PC-3 (cell line): ENCODE data around the gene MYH14. TPM values are rescaled to one million over a fixed set of nuclear protein-coding genes. Genes with fewer than 3 reads are reported as not detected.

Experiments
- ATAC-seq: fragments of 200-7000 bp; cut with Tn5 transposase; 2 replicates; pipeline ENCODE4 v1.9.1; 2020; ENCODE audit warnings: mild to moderate bottlenecking, moderate library complexity
- BruUV-seq: library from RNA; stranded (reverse); fragments of 400-500 nt; replicated peaks from 2 replicates; lab custom pipeline; 2021; lab: Mats Ljungman, UMichigan
- CTCF ChIA-PET: fragments of 300-600 bp; sonication (Branson Sonifier 250); formaldehyde crosslinking; loops from one replicate; lab custom pipeline; 2022; ENCODE audit warnings: antibody characterized with exemption; lab: Charles Lee
- POLR2A ChIA-PET: fragments of 300-600 bp; sonication (Branson Sonifier 250); formaldehyde crosslinking; loops from one replicate; lab custom pipeline; 2022; ENCODE audit warnings: antibody characterized with exemption; ENCODE audit not compliant: unreplicated experiment; lab: Charles Lee
- DNase-seq: peaks from one replicate; pipeline ENCODE4 v3.0.0-alpha.2; 2015
- H2AFZ ChIP-seq: fragments of 300-600 bp; sonication (generic); 2 replicates; pipeline ENCODE4 v1.6.0; 2016; ENCODE audit warnings: antibody characterized with exemption, low read length
- H3F3A ChIP-seq: fragments of 300-600 bp; sonication (generic); one replicate; pipeline ENCODE4 v1.6.0; 2017; ENCODE audit warnings: antibody characterized with exemption, low read length, control low read depth, mild to moderate bottlenecking; ENCODE audit not compliant: unreplicated experiment
- H3K27ac ChIP-seq: fragments of 300-600 bp; sonication (generic); 2 replicates; pipeline ENCODE4 v1.5.1; 2016; ENCODE audit warnings: mild to moderate bottlenecking, low read length
- H3K27me3 ChIP-seq: fragments of 300-600 bp; sonication (generic); 2 replicates; pipeline ENCODE4 v1.6.1; 2016; ENCODE audit warnings: low read length, mixed read lengths
- H3K36me3 ChIP-seq: fragments of 300-600 bp; sonication (generic); 2 replicates; pipeline ENCODE4 v1.6.1; 2016; ENCODE audit warnings: low read depth, mixed run types, low read length, mixed read lengths
- H3K4me1 ChIP-seq: fragments of 300-600 bp; sonication (generic); 2 replicates; pipeline ENCODE4 v1.5.1; 2016; ENCODE audit warnings: low read length; ENCODE audit not compliant: insufficient read depth
- H3K4me2 ChIP-seq: fragments of 300-600 bp; sonication (generic); 2 replicates; pipeline ENCODE4 v1.6.0; 2016; ENCODE audit warnings: low read length
- H3K4me3 ChIP-seq: fragments of 300-600 bp; sonication (generic); 2 replicates; pipeline ENCODE4 v1.5.1; 2016; ENCODE audit warnings: mild to moderate bottlenecking, low read length, mixed read lengths
- H3K79me2 ChIP-seq: fragments of 300-600 bp; sonication (generic); 2 replicates; pipeline ENCODE4 v1.6.1; 2017; ENCODE audit warnings: low read length, mixed read lengths
- H3K9ac ChIP-seq: fragments of 300-600 bp; sonication (generic); 2 replicates; pipeline ENCODE4 v1.6.0; 2016; ENCODE audit warnings: mild to moderate bottlenecking, low read length
- H3K9me2 ChIP-seq: fragments of 300-600 bp; sonication (generic); replicated peaks from 2 replicates; pipeline ENCODE4 v1.6.1; 2016; ENCODE audit warnings: mixed run types, low read length, mixed read lengths
- H3K9me3 ChIP-seq: fragments of 300-600 bp; sonication (generic); 2 replicates; pipeline ENCODE4 v1.6.1; 2016; ENCODE audit warnings: low read length, mixed read lengths
- H4K20me1 ChIP-seq: fragments of 300-600 bp; sonication (generic); 2 replicates; pipeline ENCODE4 v1.6.1; 2016; ENCODE audit warnings: low read length, mixed read lengths
- CTCF ChIP-seq: fragments of 300-600 bp; sonication (generic); conservative IDR thresholded peaks from 2 replicates; pipeline ENCODE4 v1.5.1; 2017; ENCODE audit warnings: antibody characterized with exemption, low read depth, mild to moderate bottlenecking, low read length
- EZH2 ChIP-seq: fragments of 300-600 bp; sonication (generic); IDR thresholded peaks from one replicate; pipeline ENCODE4 v1.6.1; 2017; ENCODE audit warnings: antibody characterized with exemption, mild to moderate bottlenecking, low read length; ENCODE audit not compliant: unreplicated experiment
- EZH2phosphoT487 ChIP-seq: fragments of 300-600 bp; sonication (generic); IDR thresholded peaks from 2 replicates; pipeline ENCODE4 v1.6.1; 2018; ENCODE audit warnings: mild to moderate bottlenecking, antibody characterized with exemption, low read length, borderline replicate concordance
- intact Hi-C: fragments of 100-400 bp; cut with micrococcal nuclease; formaldehyde crosslinking; loops from 2 replicates; pipeline ENCODE4 v1.9.0; 2023
- total RNA-seq: library from RNA; depleted of rRNA; stranded (reverse); fragments of >200 nt; gene quantifications from 2 replicates; pipeline ENCODE4 v1.2.3, GENCODE V29; 2014

The MYH14 gene
- total RNA-seq, 1 experiment from 2014 or later: 20.2 TPM

GRCh38 chr19:50290775-50291174 lies 87.4 kb downstream of the MYH14 start:
- Histone ChIP-seq H3K4me1 (no peaks in the 10 kb centered on the region), H3K4me2 (no peak overlapping the region), H3K27me3 (no peaks in the 10 kb centered on the region), H3K4me3 (no peak overlapping the region), H2AFZ (no peak overlapping the region), H3F3A (no peaks in the 10 kb centered on the region), H3K36me3 (peaks cover 21% of the 10 kb centered on the region), H3K27ac (no peak overlapping the region), H3K9ac (no peak overlapping the region), H3K79me2 (no peaks in the 10 kb centered on the region), H3K9me2 (no peaks in the 10 kb centered on the region), H4K20me1 (no peaks in the 10 kb centered on the region), H3K9me3 (no peaks in the 10 kb centered on the region)
- intact Hi-C loops: no loop called here
- ATAC-seq (no peak), DNase-seq (no peak)
- BruUV-seq: no TSS peak
- CTCF ChIA-PET: no interaction called here
- TF ChIP-seq EZH2 (no peak), EZH2phosphoT487 (no peak), CTCF (no peak)
- POLR2A ChIA-PET: no interaction called here

- BruUV-seq: no TSS peak
- no peaks in the 10 kb centered on the region for H3K79me2 ChIP-seq
- H4K20me1 ChIP-seq: no peaks in the 10 kb centered on the region
- ATAC-seq (no peak), DNase-seq (no peak)
- intact Hi-C loops: no loop called here
- H3K9ac ChIP-seq: no peak overlapping the region
- POLR2A ChIA-PET: no interaction called here
- no peak overlapping the region for H3K4me2 ChIP-seq
- no peaks in the 10 kb centered on the region for H3K27me3 ChIP-seq
- H3K4me1 ChIP-seq: no peaks in the 10 kb centered on the region
- H3F3A ChIP-seq: no peaks in the 10 kb centered on the region
- H3K36me3 ChIP-seq: peaks cover 14% of the 10 kb centered on the region; the same call in 1 of the 2 replicates
- H3K9me2 ChIP-seq: no peaks in the 10 kb centered on the region
- H3K4me3 ChIP-seq: no peak overlapping the region
- H3K27ac ChIP-seq: no peak overlapping the region
- H3K9me3 ChIP-seq: no peaks in the 10 kb centered on the region
- no peak overlapping the region for H2AFZ ChIP-seq
- TF ChIP-seq EZH2 (no peak), EZH2phosphoT487 (no peak), CTCF (no peak)
- CTCF ChIA-PET: no interaction called here
Measured at GRCh38 chr19:50292216-50292827, 88.9 kb downstream of the MYH14 start.

GRCh38 chr19:50293263-50294004 lies 90.0 kb downstream of the MYH14 start:
- H4K20me1 ChIP-seq: no peaks in the 10 kb centered on the region
- H3K9me2 ChIP-seq: no peaks in the 10 kb centered on the region
- POLR2A ChIA-PET: no interaction called here
- H3K27me3 ChIP-seq: no peaks in the 10 kb centered on the region
- TF ChIP-seq CTCF (no peak), EZH2 (no peak), EZH2phosphoT487 (no peak)
- H3K9me3 ChIP-seq: no peaks in the 10 kb centered on the region
- H3K79me2 ChIP-seq: no peaks in the 10 kb centered on the region
- CTCF ChIA-PET: no interaction called here
- no peak overlapping the region for H3K27ac ChIP-seq
- peaks cover 7% of the 10 kb centered on the region; the same call in 1 of the 2 replicates for H3K36me3 ChIP-seq
- BruUV-seq: no TSS peak
- H3K4me3 ChIP-seq: no peak overlapping the region
- H3K4me2 ChIP-seq: no peak overlapping the region
- ATAC-seq (no peak), DNase-seq (no peak)
- H3K4me1 ChIP-seq: no peaks in the 10 kb centered on the region
- H3K9ac ChIP-seq: no peak overlapping the region
- intact Hi-C loops: no loop called here
- no peaks in the 10 kb centered on the region for H3F3A ChIP-seq
- H2AFZ ChIP-seq: no peak overlapping the region
